ENCODE results near the gene IQSEC1. TPM values are rescaled to one million over a fixed set of nuclear protein-coding genes. Genes with fewer than 3 reads are reported as not detected.

Gene IQSEC1
- total RNA-seq, 1 experiment from 2014 or later: 13.3 TPM

GRCh38 chr3:13058346-13059120, 14.7 kb downstream of the IQSEC1 start:
- Mint-ChIP-seq H3K4me3 (ENCODE audit: low read depth, unreplicated experiment) (no peak overlapping the region), H3K4me1 (ENCODE audit: low read depth, unreplicated experiment) (peaks cover 13% of the 10 kb centered on the region), H3K27me3 (ENCODE audit: unreplicated experiment) (peaks cover 22% of the 10 kb centered on the region), H3K36me3 (ENCODE audit: insufficient read depth, unreplicated experiment) (no peaks in the 10 kb centered on the region), H3K27ac (ENCODE audit: unreplicated experiment) (no peak overlapping the region), H3K9me3 (ENCODE audit: low read depth, unreplicated experiment) (no peaks in the 10 kb centered on the region)
- no TSS peak for BruUV-seq (replicated peaks)
- DNase-seq: no peak
- CTCF ChIA-PET: interaction anchor here (1.0 kb wide), 1 partner anchor 14 kb away, joined by 3 read pairs; no protein-coding TSS in a partner anchor
- intact Hi-C loops (cut with micrococcal nuclease; ENCODE audit: unreplicated experiment): no loop called here
- TF ChIP-seq CTCF (IDR thresholded peaks at IDR 0.05; ENCODE audit: unreplicated experiment): no peak

GRCh38 chr3:13057282-13058040, 15.8 kb downstream of the IQSEC1 start:
- BruUV-seq (replicated peaks): no TSS peak
- Mint-ChIP-seq H3K9me3 (ENCODE audit: low read depth, unreplicated experiment) (no peaks in the 10 kb centered on the region), H3K27me3 (ENCODE audit: unreplicated experiment) (peaks cover 33% of the 10 kb centered on the region), H3K4me3 (ENCODE audit: low read depth, unreplicated experiment) (no peak overlapping the region), H3K27ac (ENCODE audit: unreplicated experiment) (no peak overlapping the region), H3K36me3 (ENCODE audit: insufficient read depth, unreplicated experiment) (no peaks in the 10 kb centered on the region), H3K4me1 (ENCODE audit: low read depth, unreplicated experiment) (peaks cover 2% of the 10 kb centered on the region)
- CTCF ChIA-PET: no interaction called here
- intact Hi-C loops (cut with micrococcal nuclease; ENCODE audit: unreplicated experiment): no loop called here
- no peak for DNase-seq
- TF ChIP-seq CTCF (IDR thresholded peaks at IDR 0.05; ENCODE audit: unreplicated experiment): no peak

GRCh38 chr3:13055634-13056033, 17.6 kb downstream of the IQSEC1 start:
- Mint-ChIP-seq H3K36me3 (ENCODE audit: insufficient read depth, unreplicated experiment) (no peaks in the 10 kb centered on the region), H3K4me3 (ENCODE audit: low read depth, unreplicated experiment) (no peak overlapping the region), H3K9me3 (ENCODE audit: low read depth, unreplicated experiment) (no peaks in the 10 kb centered on the region), H3K27me3 (ENCODE audit: unreplicated experiment) (peaks cover 43% of the 10 kb centered on the region), H3K27ac (ENCODE audit: unreplicated experiment) (no peak overlapping the region), H3K4me1 (ENCODE audit: low read depth, unreplicated experiment) (no peaks in the 10 kb centered on the region)
- DNase-seq: no peak
- intact Hi-C loops (cut with micrococcal nuclease; ENCODE audit: unreplicated experiment): no loop called here
- no peak for TF ChIP-seq CTCF (IDR thresholded peaks at IDR 0.05; ENCODE audit: unreplicated experiment)
- CTCF ChIA-PET: interaction anchor here (0.5 to 1.2 kb wide), 2 partner anchors 50 to 303 kb away, joined by 3 to 4 read pairs; no protein-coding TSS in a partner anchor
- no TSS peak for BruUV-seq (replicated peaks)

GRCh38 chr3:13054341-13055285, 18.6 kb downstream of the IQSEC1 start:
- H3K27me3 Mint-ChIP-seq (ENCODE audit: unreplicated experiment): peaks cover 36% of the 10 kb centered on the region
- no peaks in the 10 kb centered on the region for H3K9me3 Mint-ChIP-seq (ENCODE audit: low read depth, unreplicated experiment)
- no peak for DNase-seq
- no peak overlapping the region for H3K27ac Mint-ChIP-seq (ENCODE audit: unreplicated experiment)
- no TSS peak for BruUV-seq (replicated peaks)
- no peak for TF ChIP-seq CTCF (IDR thresholded peaks at IDR 0.05; ENCODE audit: unreplicated experiment)
- no peak overlapping the region for H3K4me3 Mint-ChIP-seq (ENCODE audit: low read depth, unreplicated experiment)
- H3K4me1 Mint-ChIP-seq (ENCODE audit: low read depth, unreplicated experiment): no peaks in the 10 kb centered on the region
- intact Hi-C loops (cut with micrococcal nuclease; ENCODE audit: unreplicated experiment): no loop called here
- CTCF ChIA-PET: interaction anchor here (0.5 kb wide), 1 partner anchor 304 kb away, joined by 3 read pairs; no protein-coding TSS in a partner anchor
- no peaks in the 10 kb centered on the region for H3K36me3 Mint-ChIP-seq (ENCODE audit: insufficient read depth, unreplicated experiment)
